ENCODE data around the gene CYFIP1. TPM values are rescaled to one million over a fixed set of nuclear protein-coding genes. Genes with fewer than 3 reads are reported as not detected.

Gene CYFIP1
- total and polyA plus RNA-seq, 10 of the 15 experiments (the other 5 are each of a cell fraction or from before 2014, with no cell fraction given), result 3.5 to 46.2 (median 28.3) TPM

- no peak for TF ChIP-seq ZNF687 (IDR thresholded peaks at IDR 0.05)
Measured at GRCh38 chr15:22954326-22954725, 25.8 kb downstream of the CYFIP1 start (continued).

- Histone ChIP-seq H3K27ac (ENCODE audit: control insufficient read depth, insufficient read depth) (no peak overlapping the region), H3K4me1 (ENCODE audit: control insufficient read depth, insufficient read depth, low read length) (peaks cover 5% of the 10 kb centered on the region; the same call in 1 of the 2 replicates), H3K9ac (ENCODE audit: control insufficient read depth, insufficient read depth, low read length) (no peak overlapping the region), H4K20me1 (ENCODE audit: control insufficient read depth, insufficient read depth) (no peaks in the 10 kb centered on the region), H3K4me2 (ENCODE audit: control insufficient read depth, insufficient read depth) (no peak overlapping the region), H3K9me3 (replicated peaks; ENCODE audit: control insufficient read depth, insufficient read depth, low read length) (no peaks in the 10 kb centered on the region), H3K27me3 (replicated peaks in 1 of 2; ENCODE audit: control insufficient read depth in 2 of 2, insufficient read depth in 2 of 2, low read length in 1 of 2) (no peaks in the 10 kb centered on the region), H3K79me2 (ENCODE audit: control insufficient read depth, insufficient read depth, low read length) (peaks cover 12% of the 10 kb centered on the region), H3K4me3 (no peak overlapping the region), H3K36me3 (ENCODE audit: control insufficient read depth in 2 of 2, insufficient read depth in 2 of 2, low read length in 1 of 2) (no peaks in the 10 kb centered on the region; a peak in 1 of 4 replicates), H2AFZ (ENCODE audit: control insufficient read depth, low read depth, low read length) (no peak overlapping the region)
- WGBS (ENCODE audit: insufficient coverage, insufficient replicate concordance, low lambda C conversion rate, missing lambda C conversion rate), result 85% methylated on average over 21 of the region's 21 CpGs
- SMC1A ChIA-PET (ENCODE audit: uncharacterized antibody, unreplicated experiment), result interaction anchor here (1.2 kb wide), 1 partner anchor 18 kb away, joined by 3 read pairs; no protein-coding TSS in a partner anchor
- FAIRE-seq (no peak), ATAC-seq (no peak), DNase-seq (ENCODE audit: low read depth, low spot score) (no peak)
- POLR2A ChIA-PET, result no interaction called here
- in situ Hi-C loops (cut with MboI), result no loop called here
- CTCF ChIA-PET, result interaction anchor here (0.6 kb wide), 1 partner anchor 17 kb away, joined by 3 read pairs; no protein-coding TSS in a partner anchor
- RAD21 ChIA-PET (ENCODE audit: unreplicated experiment), result no interaction called here
- intact Hi-C loops (cut with micrococcal nuclease; ENCODE audit: unreplicated experiment), result no loop called here
- no TSS peak for BruUV-seq (replicated peaks)
- TF ChIP-seq EP300 (IDR thresholded peaks at IDR 0.05; ENCODE audit: borderline replicate concordance in 1 of 2, control insufficient read depth in 1 of 2, low read depth in 2 of 2, low read length in 2 of 2) (no peak), RFX5 (IDR thresholded peaks at IDR 0.05; ENCODE audit: low read depth, low read length) (no peak), MYB (IDR thresholded peaks at IDR 0.05; ENCODE audit: borderline replicate concordance, low read depth, low read length) (no peak), ETV6 (conservative IDR thresholded peaks at IDR 0.05 in 1 of 2, IDR thresholded peaks at IDR 0.05 in 1 of 2; ENCODE audit: borderline replicate concordance in 1 of 2, low read depth in 1 of 2) (no peak), EGR1 (IDR thresholded peaks at IDR 0.05; ENCODE audit: borderline replicate concordance in 1 of 2, low read depth in 2 of 2, low read length in 2 of 2) (no peak), NFIC (IDR thresholded peaks at IDR 0.05; ENCODE audit: low read depth, low read length) (no peak), CEBPB (IDR thresholded peaks at IDR 0.05; ENCODE audit: borderline replicate concordance in 1 of 2, low read depth in 2 of 2, low read length in 2 of 2) (no peak), MAX (IDR thresholded peaks at IDR 0.05; ENCODE audit: low read depth, low read length) (no peak), NBN (IDR thresholded peaks at IDR 0.05) (no peak), POLR2AphosphoS2 (IDR thresholded peaks at IDR 0.05; ENCODE audit: low read depth, low read length) (no peak), HSF1 (IDR thresholded peaks at IDR 0.05; ENCODE audit: low read depth, low read length) (no peak)
Measured at GRCh38 chr15:22952796-22953579, 27.2 kb downstream of the CYFIP1 start.

Measured in GM12878 (cell line).